Effector CD4-positive, alpha-beta T cell (primary cell): ENCODE data around the gene KIR2DL1.
"Not testable (repeated sequence)": the region's sequence is repeated elsewhere in the genome, so short reads cannot be mapped to it uniquely, and the experiment has no call there.

Experiments used
- DNase-seq: peaks from one replicate; pipeline ENCODE4 v3.0.0-alpha.2; 2020

Gene KIR2DL1

DNA sequence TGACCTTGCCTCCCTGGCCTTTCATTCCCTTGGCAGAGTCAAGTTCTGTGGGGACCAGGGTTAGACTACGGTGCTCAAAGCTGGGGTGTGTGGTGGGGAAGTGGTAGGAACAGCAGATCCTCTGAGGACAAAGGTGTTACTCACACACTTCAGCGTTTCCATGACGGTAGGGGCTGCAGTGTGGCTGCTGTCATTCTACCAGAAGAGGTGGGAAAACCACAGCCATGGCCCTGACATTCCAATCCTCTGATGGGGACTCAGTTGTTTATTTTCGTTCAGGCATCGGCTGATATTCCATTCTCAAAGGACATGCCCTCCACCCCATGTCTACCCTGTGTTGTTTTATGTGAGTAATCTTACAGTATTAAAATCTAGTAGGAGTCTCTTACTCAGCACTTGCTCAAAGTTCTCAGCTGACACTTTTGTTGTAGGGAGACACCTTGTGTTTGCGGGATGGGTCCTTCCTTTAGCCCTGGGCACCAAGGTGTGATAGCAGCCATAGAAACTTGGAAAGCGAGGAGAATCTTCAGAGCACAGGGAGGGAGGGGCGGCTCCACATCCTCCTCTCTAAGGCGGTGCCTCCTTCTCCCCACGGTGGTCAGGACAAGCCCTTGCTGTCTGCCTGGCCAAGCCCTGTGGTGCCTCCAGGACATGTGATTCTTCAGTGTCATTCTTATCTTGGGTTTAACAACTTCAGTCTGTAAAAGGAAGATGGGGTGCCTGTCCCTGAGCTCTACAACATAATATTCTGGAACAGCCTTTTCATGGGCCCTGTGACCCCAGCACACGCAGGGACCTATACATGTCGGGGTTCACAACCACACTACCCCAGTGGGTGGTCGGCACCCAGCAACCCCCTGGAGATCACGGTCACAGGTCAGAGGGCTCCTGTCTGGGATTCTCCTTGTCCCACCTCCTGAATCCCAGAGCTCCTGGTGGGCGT is 1.7 kb downstream of the KIR2DL1 start:
- not testable (repeated sequence) for DNase-seq

DNA sequence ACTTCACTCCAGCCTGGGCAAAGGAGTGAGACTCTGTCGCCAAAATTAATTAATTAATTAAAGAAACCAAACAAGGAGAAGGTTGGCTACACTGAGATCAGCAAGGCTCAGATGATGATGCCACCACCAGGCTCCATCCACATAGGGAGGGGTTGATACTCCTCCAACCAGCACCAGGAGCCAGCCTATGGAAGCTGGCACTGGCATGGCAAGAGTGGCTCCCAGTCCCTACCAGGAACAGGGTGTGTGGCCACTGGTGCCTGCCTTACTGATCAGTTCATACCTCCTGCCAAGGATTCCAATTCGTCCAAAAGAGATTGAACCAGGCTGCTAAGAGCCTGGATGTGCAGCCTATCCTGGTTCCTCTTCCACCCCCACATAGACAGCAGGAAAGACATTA is 3.1 kb downstream of the KIR2DL1 start:
- DNase-seq, result not testable (repeated sequence)

DNA sequence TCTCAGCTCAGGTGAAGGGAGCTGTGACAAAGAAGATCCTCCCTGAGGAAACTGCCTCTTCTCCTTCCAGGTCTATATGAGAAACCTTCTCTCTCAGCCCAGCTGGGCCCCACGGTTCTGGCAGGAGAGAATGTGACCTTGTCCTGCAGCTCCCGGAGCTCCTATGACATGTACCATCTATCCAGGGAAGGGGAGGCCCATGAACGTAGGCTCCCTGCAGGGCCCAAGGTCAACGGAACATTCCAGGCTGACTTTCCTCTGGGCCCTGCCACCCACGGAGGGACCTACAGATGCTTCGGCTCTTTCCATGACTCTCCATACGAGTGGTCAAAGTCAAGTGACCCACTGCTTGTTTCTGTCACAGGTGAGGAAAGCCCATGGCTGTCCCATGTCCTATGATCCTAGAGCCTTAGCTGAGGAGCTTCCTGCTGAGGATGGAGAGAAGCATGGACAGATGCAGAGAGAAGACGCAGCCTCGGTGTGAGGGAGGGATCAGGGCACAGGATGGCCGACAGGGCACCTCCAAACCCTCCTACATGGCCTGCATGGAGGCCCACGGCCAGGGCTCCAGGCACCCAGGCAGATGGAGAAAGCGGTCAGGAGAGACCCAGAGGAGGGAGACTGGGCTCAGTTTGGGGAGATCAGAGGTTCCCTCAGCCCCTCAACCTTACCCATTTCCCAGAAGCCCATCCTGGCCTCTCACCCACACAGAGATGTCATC is 5.7 kb downstream of the KIR2DL1 start:
- not testable (repeated sequence) for DNase-seq

DNA sequence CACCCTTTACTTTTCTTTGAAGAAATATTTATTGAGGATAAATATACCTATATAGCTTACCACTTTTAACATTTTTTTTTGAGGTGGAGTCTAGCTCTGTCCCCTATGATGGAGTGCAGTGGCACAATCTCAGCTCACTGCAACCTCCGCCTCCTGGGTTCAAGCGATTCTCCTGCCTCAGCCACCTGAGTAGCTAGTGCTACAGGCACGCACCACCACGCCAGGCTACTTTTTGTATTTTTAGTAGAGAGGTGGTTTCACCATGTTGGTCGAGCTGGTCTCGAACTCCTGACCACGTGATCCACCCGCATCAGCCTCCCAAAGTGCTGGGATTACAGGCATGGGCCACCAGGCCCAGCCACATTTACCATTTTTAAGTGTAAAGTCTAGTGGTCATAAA is 6.2 kb downstream of the KIR2DL1 start:
- not testable (repeated sequence) for DNase-seq

DNA sequence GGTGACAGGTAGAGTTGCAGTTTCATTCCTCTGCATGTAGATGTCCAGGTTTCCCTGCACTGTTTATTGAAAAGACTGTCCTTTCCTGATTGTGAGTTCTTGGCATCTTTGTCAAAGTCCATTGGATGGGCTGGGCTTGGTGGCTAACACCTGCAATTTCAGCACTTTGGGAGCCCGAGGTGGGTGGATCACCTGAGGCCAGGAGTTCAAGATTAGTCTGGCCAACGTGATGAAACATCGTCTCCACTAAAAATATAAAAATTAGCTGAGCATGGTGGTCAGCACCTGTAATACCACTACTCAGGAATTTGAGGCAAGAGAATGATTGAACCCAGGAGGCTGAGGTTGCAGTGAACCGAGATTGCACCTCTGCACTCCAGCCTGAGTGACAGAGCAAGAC is 8.3 kb downstream of the KIR2DL1 start:
- DNase-seq, result not testable (repeated sequence)

DNA sequence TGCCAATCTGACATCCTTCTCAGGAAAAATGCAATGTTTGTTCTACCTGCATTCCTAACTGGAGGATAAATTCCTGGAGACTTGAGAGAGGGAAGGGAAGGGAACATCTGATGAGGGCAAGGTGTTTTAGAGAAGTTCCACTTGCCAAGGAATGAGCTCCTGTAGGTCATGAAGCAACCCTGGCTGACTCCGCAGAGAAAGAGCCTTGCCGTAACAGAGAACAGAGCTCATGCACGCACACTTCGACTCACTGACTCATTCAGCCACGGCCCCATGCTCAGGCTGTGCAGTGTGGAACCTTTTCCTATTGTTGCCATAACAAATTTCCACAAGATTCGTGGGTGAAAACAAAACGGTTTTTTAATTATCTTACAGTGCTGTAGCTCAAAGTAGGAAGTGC is 9.3 kb downstream of the KIR2DL1 start:
- not testable (repeated sequence) for DNase-seq

DNA sequence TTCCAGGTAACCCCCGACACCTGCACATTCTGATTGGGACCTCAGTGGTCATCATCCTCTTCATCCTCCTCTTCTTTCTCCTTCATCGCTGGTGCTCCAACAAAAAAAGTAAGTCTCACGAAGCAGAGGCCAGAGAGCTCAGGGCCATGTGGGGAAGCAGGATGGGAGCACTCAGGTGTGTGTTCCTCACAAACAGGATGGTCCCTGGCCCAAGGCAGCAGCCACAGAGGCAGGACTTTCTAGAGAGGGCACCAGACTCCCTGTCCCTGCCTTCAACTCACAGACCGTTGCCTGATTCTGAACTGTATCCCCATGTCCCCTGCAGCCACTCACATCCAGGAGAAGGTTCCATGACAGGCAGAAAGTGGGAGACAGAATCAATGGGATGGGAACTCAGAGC is 13.3 kb downstream of the KIR2DL1 start:
- not testable (repeated sequence) for DNase-seq

DNA sequence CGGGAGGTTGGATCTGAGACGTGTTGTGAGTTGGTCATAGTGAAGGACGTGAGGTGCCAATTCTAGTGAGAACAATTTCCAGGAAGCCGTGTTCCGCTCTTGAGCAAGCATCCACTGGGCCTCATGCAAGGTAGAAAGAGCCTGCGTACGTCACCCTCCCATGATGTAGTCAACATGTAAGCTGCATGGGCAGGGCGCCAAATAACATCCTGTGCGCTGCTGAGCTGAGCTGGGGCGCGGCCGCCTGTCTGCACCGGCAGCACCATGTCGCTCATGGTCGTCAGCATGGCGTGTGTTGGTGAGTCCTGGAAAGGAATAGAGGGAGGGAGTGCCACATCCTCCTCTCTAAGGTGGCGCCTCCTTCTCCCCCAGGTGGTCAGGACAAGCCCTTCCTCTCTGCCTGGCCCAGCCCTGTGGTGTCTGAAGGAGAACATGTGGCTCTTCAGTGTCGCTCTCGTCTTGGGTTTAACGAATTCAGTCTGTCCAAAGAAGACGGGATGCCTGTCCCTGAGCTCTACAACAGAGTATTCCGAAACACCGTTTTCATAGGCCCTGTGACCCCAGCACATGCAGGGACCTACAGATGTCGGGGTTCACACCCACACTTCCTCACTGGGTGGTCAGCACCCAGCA is 16.6 kb downstream of the KIR2DL1 start:
- DNase-seq, result not testable (repeated sequence)

DNA sequence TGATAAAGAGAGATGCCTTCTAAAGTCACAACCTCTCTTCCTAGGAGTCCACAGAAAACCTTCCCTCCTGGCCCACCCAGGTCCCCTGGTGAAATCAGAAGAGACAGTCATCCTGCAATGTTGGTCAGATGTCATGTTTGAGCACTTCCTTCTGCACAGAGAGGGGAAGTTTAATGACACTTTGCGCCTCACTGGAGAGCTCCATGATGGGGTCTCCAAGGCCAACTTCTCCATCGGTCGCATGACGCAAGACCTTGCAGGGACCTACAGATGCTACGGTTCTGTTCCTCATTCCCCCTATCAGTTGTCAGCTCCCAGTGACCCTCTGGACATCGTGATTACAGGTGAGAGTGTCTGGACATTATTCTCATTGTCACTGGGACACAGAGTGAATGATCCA is 18.6 kb downstream of the KIR2DL1 start:
- not testable (repeated sequence) for DNase-seq

DNA sequence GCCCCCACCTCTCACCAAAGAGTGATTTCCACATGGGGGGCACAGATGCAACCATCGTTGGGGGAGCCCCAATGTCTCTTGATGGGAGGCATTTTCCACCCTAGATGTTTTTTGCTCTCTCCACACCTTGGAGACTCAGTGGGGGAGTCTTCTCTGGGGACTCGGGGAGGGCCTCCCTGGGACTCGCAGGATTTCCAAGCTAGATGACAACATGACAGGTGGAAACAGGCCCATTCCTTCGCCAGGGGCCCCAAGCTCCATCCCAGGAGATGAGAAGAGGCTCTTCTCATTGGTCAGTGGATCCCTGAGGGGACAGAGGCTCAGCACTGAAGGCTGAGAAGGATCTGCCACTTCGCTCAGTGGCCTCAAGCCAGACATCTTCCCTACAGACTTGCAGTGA is 21.1 kb downstream of the KIR2DL1 start:
- DNase-seq, result no peak

DNA sequence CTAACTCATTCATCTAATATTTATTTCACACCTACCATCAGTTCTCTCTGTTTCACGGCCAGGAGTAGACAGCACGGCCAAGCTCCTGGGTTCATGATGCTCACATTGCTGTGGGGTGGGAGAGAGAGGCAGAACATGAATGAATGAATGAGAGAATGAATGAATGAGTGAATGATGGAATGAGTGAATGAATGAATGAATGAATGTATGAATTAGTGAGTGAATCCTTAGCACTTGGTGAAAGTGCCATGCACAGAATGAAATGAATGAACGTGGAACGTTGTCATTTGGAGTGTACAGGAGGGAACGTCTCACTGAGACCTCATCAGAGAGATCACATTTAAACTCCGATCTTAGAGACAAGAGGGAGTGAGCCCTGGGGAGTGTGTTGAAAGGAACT is 21.9 kb downstream of the KIR2DL1 start:
- DNase-seq, result no peak

DNA sequence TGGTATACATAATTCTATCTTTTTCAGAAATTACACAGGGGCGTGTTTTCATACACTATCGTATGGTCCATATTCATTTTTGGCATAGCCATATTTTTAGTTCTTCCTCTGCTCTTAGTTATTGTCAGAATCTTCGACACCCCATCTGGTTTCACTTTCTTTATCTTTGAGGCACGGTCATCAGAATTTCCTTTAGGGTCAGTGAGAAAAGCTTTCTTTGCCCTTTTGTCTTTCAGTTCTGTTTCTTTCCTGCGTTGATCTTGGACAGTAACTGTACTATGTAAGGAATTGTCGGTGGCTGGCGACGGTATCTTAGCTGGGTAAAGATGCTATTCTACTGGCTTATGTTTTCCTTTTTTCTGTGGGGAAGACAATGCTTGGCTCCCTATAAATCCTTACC is 23.2 kb downstream of the KIR2DL1 start:
- DNase-seq, result no peak

DNA sequence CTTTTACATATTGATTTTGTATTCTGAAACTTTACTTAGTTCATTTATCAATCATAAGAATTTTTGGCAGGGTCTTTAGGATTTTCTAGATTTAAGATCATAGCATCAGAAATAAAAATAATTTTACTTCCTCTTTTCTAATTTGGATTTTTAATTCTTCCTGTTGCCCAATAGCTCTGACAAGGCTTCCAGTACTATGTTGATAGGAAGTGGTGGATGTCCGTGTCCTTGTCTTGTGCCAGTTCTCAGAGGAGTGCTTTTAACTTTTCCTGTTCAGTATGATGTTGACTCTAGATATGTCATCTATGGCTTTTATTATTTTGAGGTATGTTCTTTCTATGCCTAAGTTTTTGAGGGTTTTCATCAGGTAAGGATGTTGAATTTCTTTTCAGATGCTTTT is 26.2 kb downstream of the KIR2DL1 start:
- no peak for DNase-seq

DNA sequence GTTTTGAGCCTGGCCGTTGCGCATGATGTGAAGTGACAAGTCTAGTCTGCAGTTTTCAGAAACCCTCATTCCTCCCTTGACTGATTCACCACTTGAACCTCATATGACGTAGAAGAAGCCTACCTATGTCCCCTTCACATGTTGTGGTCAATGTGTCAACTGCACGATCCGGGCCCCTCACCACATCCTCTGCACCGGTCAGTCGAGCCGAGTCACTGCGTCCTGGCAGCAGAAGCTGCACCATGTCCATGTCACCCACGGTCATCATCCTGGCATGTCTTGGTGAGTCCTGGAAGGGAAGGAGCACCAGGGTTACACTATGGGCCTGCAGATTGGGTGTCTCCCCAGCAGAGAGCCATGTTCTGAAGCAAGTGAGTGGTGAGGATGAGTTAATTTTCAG is 33.8 kb downstream of the KIR2DL1 start, which contains the start of gene KIR2DL4:
Gene KIR2DL4 (plus strand): TSS at position 201 of the 400 bp plus-strand sequence. CDS start 42 bp downstream, at position 243.
- no peak for DNase-seq

DNA sequence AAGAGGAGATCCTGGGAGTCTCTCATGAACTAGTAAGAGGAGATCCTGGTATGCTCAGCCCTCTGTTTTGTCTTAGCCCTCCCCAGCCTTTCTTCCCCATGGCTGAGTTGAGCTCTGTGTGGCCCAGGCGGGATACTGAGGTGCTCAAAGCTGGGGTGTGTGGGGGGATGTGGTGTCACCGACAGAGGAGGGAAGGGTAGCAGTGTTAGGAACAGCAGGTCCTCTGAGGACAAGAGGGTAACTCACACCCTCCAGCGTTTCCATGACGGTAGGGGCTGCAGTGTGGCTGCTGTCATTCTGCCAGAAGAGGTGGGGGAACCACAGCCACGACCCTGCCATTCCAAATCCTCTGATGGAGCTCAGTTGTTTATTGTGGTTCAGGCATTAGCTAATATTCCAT is 34.5 kb downstream of the KIR2DL1 start:
- DNase-seq, result no peak

DNA sequence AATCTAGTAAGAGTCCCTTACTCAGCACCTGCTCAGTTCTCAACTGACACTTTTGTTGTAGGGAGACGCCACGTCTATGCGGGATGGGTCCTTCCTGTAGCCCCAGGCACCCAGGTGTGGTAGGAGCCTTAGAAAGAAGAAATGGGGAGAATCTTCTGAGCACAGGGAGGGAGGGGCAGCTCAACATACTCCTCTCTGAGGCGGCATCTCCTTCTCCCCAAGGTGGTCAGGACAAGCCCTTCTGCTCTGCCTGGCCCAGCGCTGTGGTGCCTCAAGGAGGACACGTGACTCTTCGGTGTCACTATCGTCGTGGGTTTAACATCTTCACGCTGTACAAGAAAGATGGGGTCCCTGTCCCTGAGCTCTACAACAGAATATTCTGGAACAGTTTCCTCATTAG is 35.0 kb downstream of the KIR2DL1 start:
- no peak for DNase-seq

DNA sequence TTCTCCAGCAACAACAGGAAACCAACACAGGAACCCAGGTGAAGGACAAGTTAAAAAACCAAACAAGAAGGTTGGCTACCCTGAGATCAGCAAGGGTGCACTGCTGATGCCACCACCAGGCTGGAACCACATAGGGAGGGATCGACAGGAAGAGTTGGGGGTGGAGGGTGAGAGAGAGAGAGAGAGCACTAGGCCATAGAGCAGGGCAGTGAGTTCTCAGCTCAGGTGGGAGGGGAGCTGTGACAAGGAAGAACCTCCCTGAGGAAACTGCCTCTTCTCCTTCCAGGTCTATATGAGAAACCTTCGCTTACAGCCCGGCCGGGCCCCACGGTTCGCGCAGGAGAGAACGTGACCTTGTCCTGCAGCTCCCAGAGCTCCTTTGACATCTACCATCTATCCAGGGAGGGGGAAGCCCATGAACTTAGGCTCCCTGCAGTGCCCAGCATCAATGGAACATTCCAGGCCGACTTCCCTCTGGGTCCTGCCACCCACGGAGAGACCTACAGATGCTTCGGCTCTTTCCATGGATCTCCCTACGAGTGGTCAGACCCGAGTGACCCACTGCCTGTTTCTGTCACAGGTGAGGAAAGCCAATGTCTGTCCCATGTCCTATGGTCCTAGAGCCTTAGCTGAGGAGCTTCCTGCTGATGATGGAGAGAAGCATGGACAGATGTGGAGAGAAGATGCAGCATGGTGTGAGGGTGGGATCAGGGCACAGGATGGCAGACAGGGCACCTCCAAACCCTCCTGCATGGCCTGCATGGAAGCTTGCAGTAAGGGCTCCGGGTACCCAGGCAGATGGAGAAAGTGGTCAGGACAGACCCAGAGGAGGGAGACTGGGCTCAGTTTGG is 36.3 kb downstream of the KIR2DL1 start:
- no peak for DNase-seq

DNA sequence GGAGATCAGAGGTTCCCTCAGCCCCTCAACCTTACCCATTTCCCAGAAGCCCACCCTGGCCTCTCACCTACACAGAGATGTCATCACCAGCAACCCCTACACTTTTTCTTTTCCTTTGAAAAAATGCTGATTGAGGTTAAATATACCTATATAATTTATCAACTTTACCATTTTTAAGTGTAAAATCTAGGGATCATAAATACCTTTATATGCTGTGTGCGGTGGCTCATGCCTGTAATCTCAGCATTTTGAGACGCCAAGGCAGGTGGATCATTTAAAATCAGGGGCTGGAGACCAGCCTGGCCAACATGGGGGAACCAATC is 36.9 kb downstream of the KIR2DL1 start:
- DNase-seq, result no peak

DNA sequence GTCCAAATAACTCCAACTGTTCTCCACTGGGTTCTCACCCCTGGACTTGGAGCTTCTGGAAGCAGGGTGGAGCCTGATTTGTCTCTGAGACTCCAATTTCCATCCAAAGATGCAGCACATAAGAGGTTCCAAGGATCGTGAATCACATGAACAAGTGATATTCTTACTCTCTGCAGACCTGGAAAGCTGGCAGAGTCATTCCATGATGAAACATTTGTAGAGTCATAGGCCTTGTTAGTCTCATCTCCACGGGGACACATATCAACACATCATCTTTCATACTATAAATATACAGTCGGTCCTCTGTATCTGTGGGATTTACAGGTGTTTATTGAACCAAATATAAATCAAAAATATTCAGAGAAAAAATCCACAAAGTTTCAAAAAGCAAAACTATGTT is 45.0 kb downstream of the KIR2DL1 start:
- DNase-seq, result not testable (repeated sequence)

DNA sequence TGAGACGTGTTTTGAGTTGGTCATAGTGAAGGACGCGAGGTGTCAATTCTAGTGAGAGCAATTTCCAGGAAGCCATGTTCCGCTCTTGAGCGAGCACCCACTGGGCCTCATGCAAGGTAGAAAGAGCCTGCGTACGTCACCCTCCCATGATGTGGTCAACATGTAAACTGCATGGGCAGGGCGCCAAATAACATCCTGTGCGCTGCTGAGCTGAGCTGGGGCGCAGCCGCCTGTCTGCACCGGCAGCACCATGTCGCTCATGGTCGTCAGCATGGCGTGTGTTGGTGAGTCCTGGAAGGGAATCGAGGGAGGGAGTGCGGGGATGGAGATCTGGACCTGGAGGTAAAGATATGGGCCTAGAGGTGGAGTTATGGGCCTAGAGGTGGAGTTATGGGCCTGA is 46.7 kb downstream of the KIR2DL1 start, which contains the start of gene KIR3DL1:
Gene KIR3DL1 (plus strand): TSS at position 218 of the 400 bp plus-strand sequence.
- not testable (repeated sequence) for DNase-seq

DNA sequence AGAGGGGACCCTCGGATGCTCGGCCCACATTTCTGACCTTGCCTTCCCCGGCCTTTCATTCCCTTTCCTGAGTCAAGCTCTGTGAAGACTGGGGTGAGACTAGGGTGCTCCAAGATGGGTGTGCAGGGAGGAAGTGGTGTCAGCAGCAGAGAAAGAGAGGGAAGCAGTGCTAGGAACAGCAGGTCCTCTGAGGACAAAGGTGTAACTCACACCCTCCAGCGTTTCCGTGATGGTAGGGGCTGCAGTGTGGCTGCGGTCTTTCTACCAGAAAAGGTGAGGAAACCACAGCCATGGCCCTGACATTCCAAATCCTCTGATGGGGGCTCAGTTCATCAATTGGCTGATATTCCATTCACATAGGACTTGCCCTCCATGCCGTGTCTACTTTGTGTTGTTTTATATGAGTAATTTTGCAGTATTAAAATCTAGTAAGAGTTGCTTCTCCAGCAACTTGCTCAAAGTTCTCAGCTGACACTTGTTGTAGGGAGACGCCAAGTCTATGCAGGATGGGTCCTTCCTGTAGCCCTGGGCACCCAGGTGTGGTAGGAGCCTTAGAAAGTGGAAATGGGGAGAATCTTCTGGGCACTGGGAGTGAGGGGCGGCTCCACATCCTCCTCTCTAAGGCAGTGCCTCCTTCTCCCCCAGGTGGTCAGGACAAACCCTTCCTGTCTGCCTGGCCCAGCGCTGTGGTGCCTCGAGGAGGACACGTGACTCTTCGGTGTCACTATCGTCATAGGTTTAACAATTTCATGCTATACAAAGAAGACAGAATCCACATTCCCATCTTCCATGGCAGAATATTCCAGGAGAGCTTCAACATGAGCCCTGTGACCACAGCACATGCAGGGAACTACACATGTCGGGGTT is 48.3 kb downstream of the KIR2DL1 start:
- DNase-seq, result no peak
